IPS-18a (cell line): ENCODE results near the gene URGCP.
"Not testable (repeated sequence)": the region's sequence is repeated elsewhere in the genome, so short reads cannot be mapped to it uniquely, and the experiment has no call there.

ENCODE experiments used
- H3K27ac ChIP-seq: one replicate; pipeline ENCODE4 v1.5.1; 2013; ENCODE audit warnings: low read length
- H3K27me3 ChIP-seq: one replicate; pipeline ENCODE4 v1.6.1; 2013; ENCODE audit warnings: mild to moderate bottlenecking, low read length; ENCODE audit not compliant: control insufficient read depth, insufficient read depth
- H3K36me3 ChIP-seq: one replicate; pipeline ENCODE4 v1.6.1; 2013; ENCODE audit warnings: low read depth, low read length; ENCODE audit not compliant: control insufficient read depth
- H3K4me1 ChIP-seq: one replicate; pipeline ENCODE4 v1.6.1; 2013; ENCODE audit warnings: low read depth, low read length; ENCODE audit not compliant: control insufficient read depth
- H3K4me3 ChIP-seq: one replicate; pipeline ENCODE4 v1.5.1; 2013; ENCODE audit warnings: low read length
- H3K9ac ChIP-seq: one replicate; pipeline ENCODE4 v1.6.1; 2013; ENCODE audit warnings: mild to moderate bottlenecking, low read length, moderate library complexity
- H3K9me3 ChIP-seq: one replicate; pipeline ENCODE4 v1.6.1; 2013; ENCODE audit warnings: low read depth, low read length; ENCODE audit not compliant: control insufficient read depth

URGCP gene

GRCh38 chr7:43905956-43906330, 453 bp downstream of the URGCP start:
- Histone ChIP-seq H3K9ac (peak overlapping the region; percentile 46), H3K4me1 (peaks cover 15% of the 10 kb centered on the region), H3K4me3 (peak overlapping the region; percentile 74), H3K36me3 (no peaks in the 10 kb centered on the region), H3K27me3 (no peaks in the 10 kb centered on the region), H3K9me3 (no peaks in the 10 kb centered on the region), H3K27ac (no peak overlapping the region)

- Histone ChIP-seq H3K36me3 (no peaks in the 10 kb centered on the region), H3K27ac (no peak overlapping the region), H3K9ac (peak overlapping the region; percentile 46), H3K9me3 (no peaks in the 10 kb centered on the region), H3K27me3 (no peaks in the 10 kb centered on the region), H3K4me1 (peaks cover 15% of the 10 kb centered on the region), H3K4me3 (peak overlapping the region; percentile 74)
Measured at GRCh38 chr7:43905209-43905946, 1.0 kb downstream of the URGCP start.

- H3K4me1 ChIP-seq: peaks cover 15% of the 10 kb centered on the region
- no peak overlapping the region for H3K27ac ChIP-seq
- H3K36me3 ChIP-seq: no peaks in the 10 kb centered on the region
- H3K9ac ChIP-seq: no peak overlapping the region
- H3K9me3 ChIP-seq: no peaks in the 10 kb centered on the region
- peak overlapping the region; percentile 74 for H3K4me3 ChIP-seq
- H3K27me3 ChIP-seq: no peaks in the 10 kb centered on the region
Measured at GRCh38 chr7:43904533-43905208, 1.7 kb downstream of the URGCP start.

GRCh38 chr7:43902542-43903054, 3.8 kb downstream of the URGCP start:
- H3K27ac ChIP-seq: no peak overlapping the region
- no peak overlapping the region for H3K9ac ChIP-seq
- no peak overlapping the region for H3K4me3 ChIP-seq
- no peaks in the 10 kb centered on the region for H3K27me3 ChIP-seq
- H3K36me3 ChIP-seq: no peaks in the 10 kb centered on the region
- H3K9me3 ChIP-seq: no peaks in the 10 kb centered on the region
- peaks cover 15% of the 10 kb centered on the region for H3K4me1 ChIP-seq

GRCh38 chr7:43898571-43898970, 7.8 kb downstream of the URGCP start:
- H3K36me3 ChIP-seq, H3K27ac ChIP-seq, H3K9ac ChIP-seq, H3K9me3 ChIP-seq, H3K4me3 ChIP-seq, H3K4me1 ChIP-seq, H3K27me3 ChIP-seq: not testable (repeated sequence)

- no peak overlapping the region for H3K4me3 ChIP-seq
- no peaks in the 10 kb centered on the region for H3K36me3 ChIP-seq
- no peak overlapping the region for H3K9ac ChIP-seq
- no peaks in the 10 kb centered on the region for H3K9me3 ChIP-seq
- H3K27me3 ChIP-seq: no peaks in the 10 kb centered on the region
- no peaks in the 10 kb centered on the region for H3K4me1 ChIP-seq
- no peak overlapping the region for H3K27ac ChIP-seq
Measured at GRCh38 chr7:43895847-43896415, 10.5 kb downstream of the URGCP start.

- Histone ChIP-seq H3K9ac (no peak overlapping the region), H3K27ac (no peak overlapping the region), H3K36me3 (no peaks in the 10 kb centered on the region), H3K27me3 (no peaks in the 10 kb centered on the region), H3K4me1 (no peaks in the 10 kb centered on the region), H3K4me3 (no peak overlapping the region), H3K9me3 (no peaks in the 10 kb centered on the region)
Measured at GRCh38 chr7:43891069-43891955, 15.1 kb downstream of the URGCP start.

- Histone ChIP-seq H3K27me3 (no peaks in the 10 kb centered on the region), H3K36me3 (no peaks in the 10 kb centered on the region), H3K4me1 (no peaks in the 10 kb centered on the region), H3K4me3 (no peak overlapping the region), H3K27ac (no peak overlapping the region), H3K9me3 (no peaks in the 10 kb centered on the region), H3K9ac (no peak overlapping the region)
Measured at GRCh38 chr7:43890468-43890867, 15.9 kb downstream of the URGCP start.

- H3K9ac ChIP-seq: no peak overlapping the region
- H3K27me3 ChIP-seq: no peaks in the 10 kb centered on the region
- no peak overlapping the region for H3K4me3 ChIP-seq
- no peaks in the 10 kb centered on the region for H3K9me3 ChIP-seq
- H3K4me1 ChIP-seq: no peaks in the 10 kb centered on the region
- no peaks in the 10 kb centered on the region for H3K36me3 ChIP-seq
- no peak overlapping the region for H3K27ac ChIP-seq
Measured at GRCh38 chr7:43888993-43889945, 17.1 kb downstream of the URGCP start.

GRCh38 chr7:43884617-43885016, 21.8 kb downstream of the URGCP start:
- H3K4me1 ChIP-seq: no peaks in the 10 kb centered on the region
- H3K27ac ChIP-seq: no peak overlapping the region
- no peak overlapping the region for H3K4me3 ChIP-seq
- no peaks in the 10 kb centered on the region for H3K27me3 ChIP-seq
- no peaks in the 10 kb centered on the region for H3K36me3 ChIP-seq
- no peak overlapping the region for H3K9ac ChIP-seq
- no peaks in the 10 kb centered on the region for H3K9me3 ChIP-seq
